Measurements from ENCODE around the gene CANT1.

CANT1 gene

GRCh38 chr17:79048826-79049755 is 39.5 kb upstream of the CANT1 start:
- no peaks in the 10 kb centered on the region for H3K36me3 ChIP-seq (ENCODE audit: control insufficient read depth in 2 of 2, insufficient read depth in 2 of 2, low read length in 2 of 2)
- H3K4me1 ChIP-seq (ENCODE audit: control insufficient read depth in 2 of 2, insufficient read depth in 2 of 2, low read length in 2 of 2), result no peaks in the 10 kb centered on the region
- H3K9ac ChIP-seq (ENCODE audit: low read depth in 1 of 2, low read length in 2 of 2), result no peak overlapping the region
- no peaks in the 10 kb centered on the region for H3K27me3 ChIP-seq (ENCODE audit: control insufficient read depth in 2 of 2, insufficient read depth in 2 of 2, low read length in 2 of 2)
- no peaks in the 10 kb centered on the region for H3K9me3 ChIP-seq (ENCODE audit: control insufficient read depth in 2 of 2, low read length in 2 of 2)
- no peak overlapping the region for H3K27ac ChIP-seq (ENCODE audit: low read depth in 2 of 2, low read length in 2 of 2)
- no peak overlapping the region for H3K4me3 ChIP-seq (ENCODE audit: low read length in 2 of 2)

GRCh38 chr17:79047923-79048825 is 38.6 kb upstream of the CANT1 start:
- H3K9ac ChIP-seq (ENCODE audit: low read depth in 1 of 2, low read length in 2 of 2), result no peak overlapping the region
- no peak overlapping the region for H3K4me3 ChIP-seq (ENCODE audit: low read length in 2 of 2)
- no peak overlapping the region for H3K27ac ChIP-seq (ENCODE audit: low read depth in 2 of 2, low read length in 2 of 2)
- H3K9me3 ChIP-seq (ENCODE audit: control insufficient read depth in 2 of 2, low read length in 2 of 2), result no peaks in the 10 kb centered on the region
- H3K4me1 ChIP-seq (ENCODE audit: control insufficient read depth in 2 of 2, insufficient read depth in 2 of 2, low read length in 2 of 2), result no peaks in the 10 kb centered on the region
- no peaks in the 10 kb centered on the region for H3K27me3 ChIP-seq (ENCODE audit: control insufficient read depth in 2 of 2, insufficient read depth in 2 of 2, low read length in 2 of 2)
- H3K36me3 ChIP-seq (ENCODE audit: control insufficient read depth in 2 of 2, insufficient read depth in 2 of 2, low read length in 2 of 2), result no peaks in the 10 kb centered on the region

DNA sequence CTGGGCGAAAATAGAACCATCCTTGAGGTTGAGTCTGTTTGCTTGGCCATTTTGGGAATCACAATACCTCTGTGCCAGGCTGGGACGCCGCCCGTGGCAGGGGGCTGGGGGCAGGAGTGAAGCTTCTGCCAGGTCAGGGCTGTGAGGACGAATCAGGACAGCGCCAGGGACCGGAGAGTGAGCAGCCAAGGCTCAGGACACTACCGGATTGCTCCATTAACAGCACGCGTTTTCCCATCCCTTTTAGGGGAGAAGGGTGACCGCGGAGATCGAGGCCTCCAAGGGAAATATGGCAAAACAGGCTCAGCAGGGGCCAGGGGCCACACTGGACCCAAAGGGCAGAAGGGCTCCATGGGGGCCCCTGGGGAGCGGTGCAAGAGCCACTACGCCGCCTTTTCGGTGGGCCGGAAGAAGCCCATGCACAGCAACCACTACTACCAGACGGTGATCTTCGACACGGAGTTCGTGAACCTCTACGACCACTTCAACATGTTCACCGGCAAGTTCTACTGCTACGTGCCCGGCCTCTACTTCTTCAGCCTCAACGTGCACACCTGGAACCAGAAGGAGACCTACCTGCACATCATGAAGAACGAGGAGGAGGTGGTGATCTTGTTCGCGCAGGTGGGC is 37.8 kb upstream of the CANT1 start:
- Histone ChIP-seq H3K4me3 (ENCODE audit: low read length in 2 of 2) (no peak overlapping the region), H3K9ac (ENCODE audit: low read depth in 1 of 2, low read length in 2 of 2) (no peak overlapping the region), H3K36me3 (ENCODE audit: control insufficient read depth in 2 of 2, insufficient read depth in 2 of 2, low read length in 2 of 2) (no peaks in the 10 kb centered on the region), H3K27me3 (ENCODE audit: control insufficient read depth in 2 of 2, insufficient read depth in 2 of 2, low read length in 2 of 2) (no peaks in the 10 kb centered on the region), H3K9me3 (ENCODE audit: control insufficient read depth in 2 of 2, low read length in 2 of 2) (no peaks in the 10 kb centered on the region), H3K27ac (ENCODE audit: low read depth in 2 of 2, low read length in 2 of 2) (no peak overlapping the region), H3K4me1 (ENCODE audit: control insufficient read depth in 2 of 2, insufficient read depth in 2 of 2, low read length in 2 of 2) (peaks cover 0 to under 1% of the 10 kb centered on the region in 2 donors)

DNA sequence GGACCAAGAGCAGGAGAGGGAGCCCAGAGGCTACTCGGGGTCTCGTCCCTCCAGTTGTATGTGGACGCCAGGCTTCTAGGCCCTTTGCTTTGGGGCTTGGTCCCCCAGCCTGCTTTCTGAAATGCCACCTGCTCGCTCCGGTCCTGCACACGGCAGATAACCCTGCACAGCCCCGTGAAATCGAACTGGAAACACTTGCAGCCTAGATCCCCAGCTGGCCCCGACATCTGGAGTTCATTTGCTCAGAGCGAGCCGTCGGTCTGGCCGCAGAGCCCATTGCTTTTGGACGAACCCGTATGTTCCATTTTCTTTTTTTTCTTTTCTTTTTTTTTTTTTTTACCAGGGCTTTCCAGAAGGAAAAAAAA is 37.3 kb upstream of the CANT1 start:
- H3K9ac ChIP-seq (ENCODE audit: low read depth in 1 of 2, low read length in 2 of 2), result no peak overlapping the region
- H3K27ac ChIP-seq (ENCODE audit: low read depth in 2 of 2, low read length in 2 of 2), result no peak overlapping the region
- peaks cover 0 to 3% of the 10 kb centered on the region in 2 donors for H3K4me1 ChIP-seq (ENCODE audit: control insufficient read depth in 2 of 2, insufficient read depth in 2 of 2, low read length in 2 of 2)
- H3K27me3 ChIP-seq (ENCODE audit: control insufficient read depth in 2 of 2, insufficient read depth in 2 of 2, low read length in 2 of 2), result no peaks in the 10 kb centered on the region
- H3K9me3 ChIP-seq (ENCODE audit: control insufficient read depth in 2 of 2, low read length in 2 of 2), result no peaks in the 10 kb centered on the region
- H3K36me3 ChIP-seq (ENCODE audit: control insufficient read depth in 2 of 2, insufficient read depth in 2 of 2, low read length in 2 of 2), result no peaks in the 10 kb centered on the region
- no peak overlapping the region for H3K4me3 ChIP-seq (ENCODE audit: low read length in 2 of 2)

- Histone ChIP-seq H3K9me3 (ENCODE audit: control insufficient read depth in 2 of 2, low read length in 2 of 2) (no peaks in the 10 kb centered on the region), H3K36me3 (ENCODE audit: control insufficient read depth in 2 of 2, insufficient read depth in 2 of 2, low read length in 2 of 2) (no peaks in the 10 kb centered on the region), H3K27ac (ENCODE audit: low read depth in 2 of 2, low read length in 2 of 2) (no peak overlapping the region), H3K9ac (ENCODE audit: low read depth in 1 of 2, low read length in 2 of 2) (no peak overlapping the region), H3K27me3 (ENCODE audit: control insufficient read depth in 2 of 2, insufficient read depth in 2 of 2, low read length in 2 of 2) (no peaks in the 10 kb centered on the region), H3K4me3 (ENCODE audit: low read length in 2 of 2) (no peak overlapping the region), H3K4me1 (ENCODE audit: control insufficient read depth in 2 of 2, insufficient read depth in 2 of 2, low read length in 2 of 2) (peaks cover 0 to 3% of the 10 kb centered on the region in 2 donors)
These were observed 36.8 kb upstream of the CANT1 start for GRCh38 chr17:79046197-79046915.

GRCh38 chr17:79045842-79046196 is 36.3 kb upstream of the CANT1 start:
- Histone ChIP-seq H3K9ac (ENCODE audit: low read depth in 1 of 2, low read length in 2 of 2) (no peak overlapping the region), H3K27ac (ENCODE audit: low read depth in 2 of 2, low read length in 2 of 2) (no peak overlapping the region), H3K36me3 (ENCODE audit: control insufficient read depth in 2 of 2, insufficient read depth in 2 of 2, low read length in 2 of 2) (no peaks in the 10 kb centered on the region), H3K9me3 (ENCODE audit: control insufficient read depth in 2 of 2, low read length in 2 of 2) (no peaks in the 10 kb centered on the region), H3K4me3 (ENCODE audit: low read length in 2 of 2) (no peak overlapping the region), H3K27me3 (ENCODE audit: control insufficient read depth in 2 of 2, insufficient read depth in 2 of 2, low read length in 2 of 2) (no peaks in the 10 kb centered on the region), H3K4me1 (ENCODE audit: control insufficient read depth in 2 of 2, insufficient read depth in 2 of 2, low read length in 2 of 2) (peaks cover 0 to 3% of the 10 kb centered on the region in 2 donors)

DNA sequence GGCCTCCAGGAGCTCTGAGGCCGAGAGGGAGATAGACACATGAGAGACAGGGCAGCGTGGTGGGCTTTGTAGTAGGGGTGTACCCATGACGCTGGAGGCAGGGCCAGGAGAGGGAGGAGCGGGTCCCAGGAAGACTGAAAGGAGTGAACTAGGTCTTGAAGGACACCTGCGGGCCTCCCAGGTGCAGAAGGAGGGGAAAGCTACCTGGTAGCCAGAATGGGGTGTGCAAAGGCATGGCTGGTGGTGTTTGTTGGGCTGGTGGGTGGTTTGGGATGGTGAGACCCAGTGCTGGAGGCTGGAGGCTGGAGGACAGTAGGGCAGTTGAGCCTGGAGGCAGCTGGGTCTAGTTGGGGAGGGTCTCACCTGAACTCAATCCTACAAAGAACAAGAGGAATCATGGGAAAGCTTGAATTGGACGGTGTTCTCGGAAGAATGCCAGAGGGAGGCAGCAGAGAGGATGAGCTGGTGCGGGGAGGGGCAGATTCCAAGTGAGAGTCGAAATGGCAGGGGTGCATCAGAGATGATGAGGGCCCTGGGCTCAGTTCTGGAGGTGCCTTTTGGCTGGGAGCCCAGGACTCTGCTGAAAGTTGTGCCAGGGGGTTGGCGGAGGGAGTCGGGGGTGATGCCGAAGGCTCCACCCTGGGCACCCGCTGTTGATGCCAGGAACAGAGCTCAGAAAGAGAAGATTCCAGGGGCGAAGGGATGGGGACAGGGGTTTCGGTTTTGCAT is 35.6 kb upstream of the CANT1 start:
- Histone ChIP-seq H3K9ac (ENCODE audit: low read depth in 1 of 2, low read length in 2 of 2) (no peak overlapping the region), H3K27ac (ENCODE audit: low read depth in 2 of 2, low read length in 2 of 2) (no peak overlapping the region), H3K27me3 (ENCODE audit: control insufficient read depth in 2 of 2, insufficient read depth in 2 of 2, low read length in 2 of 2) (no peaks in the 10 kb centered on the region), H3K36me3 (ENCODE audit: control insufficient read depth in 2 of 2, insufficient read depth in 2 of 2, low read length in 2 of 2) (no peaks in the 10 kb centered on the region), H3K9me3 (ENCODE audit: control insufficient read depth in 2 of 2, low read length in 2 of 2) (no peaks in the 10 kb centered on the region), H3K4me3 (ENCODE audit: low read length in 2 of 2) (no peak overlapping the region), H3K4me1 (ENCODE audit: control insufficient read depth in 2 of 2, insufficient read depth in 2 of 2, low read length in 2 of 2) (peaks cover 0 to 3% of the 10 kb centered on the region in 2 donors)

- H3K36me3 ChIP-seq (ENCODE audit: control insufficient read depth in 2 of 2, insufficient read depth in 2 of 2, low read length in 2 of 2), result no peaks in the 10 kb centered on the region
- no peak overlapping the region for H3K4me3 ChIP-seq (ENCODE audit: low read length in 2 of 2)
- no peak overlapping the region for H3K9ac ChIP-seq (ENCODE audit: low read depth in 1 of 2, low read length in 2 of 2)
- H3K27ac ChIP-seq (ENCODE audit: low read depth in 2 of 2, low read length in 2 of 2), result no peak overlapping the region
- H3K4me1 ChIP-seq (ENCODE audit: control insufficient read depth in 2 of 2, insufficient read depth in 2 of 2, low read length in 2 of 2), result peaks cover 0 to 3% of the 10 kb centered on the region in 2 donors
- H3K27me3 ChIP-seq (ENCODE audit: control insufficient read depth in 2 of 2, insufficient read depth in 2 of 2, low read length in 2 of 2), result no peaks in the 10 kb centered on the region
- no peaks in the 10 kb centered on the region for H3K9me3 ChIP-seq (ENCODE audit: control insufficient read depth in 2 of 2, low read length in 2 of 2)
These were observed 34.9 kb upstream of the CANT1 start for GRCh38 chr17:79044462-79044861.

DNA sequence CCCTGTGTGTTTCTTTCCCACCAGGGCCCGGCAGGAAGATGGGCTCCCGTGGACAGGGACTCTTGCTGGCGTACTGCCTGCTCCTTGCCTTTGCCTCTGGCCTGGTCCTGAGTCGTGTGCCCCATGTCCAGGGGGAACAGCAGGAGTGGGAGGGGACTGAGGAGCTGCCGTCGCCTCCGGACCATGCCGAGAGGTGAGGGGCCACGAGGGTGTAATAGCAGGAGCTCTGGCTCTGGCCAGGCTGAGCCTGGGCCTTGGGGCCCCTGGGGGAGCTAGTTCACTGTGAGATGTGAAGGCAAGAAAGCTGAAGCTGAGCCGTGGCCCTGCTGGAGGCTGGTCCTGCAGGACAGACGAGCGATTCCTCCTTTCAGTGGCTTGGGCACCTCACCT is 34.4 kb upstream of the CANT1 start:
- Histone ChIP-seq H3K9ac (ENCODE audit: low read depth in 1 of 2, low read length in 2 of 2) (no peak overlapping the region), H3K27me3 (ENCODE audit: control insufficient read depth in 2 of 2, insufficient read depth in 2 of 2, low read length in 2 of 2) (no peaks in the 10 kb centered on the region), H3K9me3 (ENCODE audit: control insufficient read depth in 2 of 2, low read length in 2 of 2) (no peaks in the 10 kb centered on the region), H3K36me3 (ENCODE audit: control insufficient read depth in 2 of 2, insufficient read depth in 2 of 2, low read length in 2 of 2) (no peaks in the 10 kb centered on the region), H3K27ac (ENCODE audit: low read depth in 2 of 2, low read length in 2 of 2) (no peak overlapping the region), H3K4me1 (ENCODE audit: control insufficient read depth in 2 of 2, insufficient read depth in 2 of 2, low read length in 2 of 2) (peaks cover 0 to 3% of the 10 kb centered on the region in 2 donors), H3K4me3 (ENCODE audit: low read length in 2 of 2) (no peak overlapping the region)

All from mucosa of rectum (tissue), 2 donors.